ENCODE data around the gene NR6A1. TPM values are rescaled to one million over a fixed set of nuclear protein-coding genes. Genes with fewer than 3 reads are reported as not detected.

The NR6A1 gene
- total and polyA plus RNA-seq, 2 experiments from 2014 or later: 44.2 to 139 TPM

DNA sequence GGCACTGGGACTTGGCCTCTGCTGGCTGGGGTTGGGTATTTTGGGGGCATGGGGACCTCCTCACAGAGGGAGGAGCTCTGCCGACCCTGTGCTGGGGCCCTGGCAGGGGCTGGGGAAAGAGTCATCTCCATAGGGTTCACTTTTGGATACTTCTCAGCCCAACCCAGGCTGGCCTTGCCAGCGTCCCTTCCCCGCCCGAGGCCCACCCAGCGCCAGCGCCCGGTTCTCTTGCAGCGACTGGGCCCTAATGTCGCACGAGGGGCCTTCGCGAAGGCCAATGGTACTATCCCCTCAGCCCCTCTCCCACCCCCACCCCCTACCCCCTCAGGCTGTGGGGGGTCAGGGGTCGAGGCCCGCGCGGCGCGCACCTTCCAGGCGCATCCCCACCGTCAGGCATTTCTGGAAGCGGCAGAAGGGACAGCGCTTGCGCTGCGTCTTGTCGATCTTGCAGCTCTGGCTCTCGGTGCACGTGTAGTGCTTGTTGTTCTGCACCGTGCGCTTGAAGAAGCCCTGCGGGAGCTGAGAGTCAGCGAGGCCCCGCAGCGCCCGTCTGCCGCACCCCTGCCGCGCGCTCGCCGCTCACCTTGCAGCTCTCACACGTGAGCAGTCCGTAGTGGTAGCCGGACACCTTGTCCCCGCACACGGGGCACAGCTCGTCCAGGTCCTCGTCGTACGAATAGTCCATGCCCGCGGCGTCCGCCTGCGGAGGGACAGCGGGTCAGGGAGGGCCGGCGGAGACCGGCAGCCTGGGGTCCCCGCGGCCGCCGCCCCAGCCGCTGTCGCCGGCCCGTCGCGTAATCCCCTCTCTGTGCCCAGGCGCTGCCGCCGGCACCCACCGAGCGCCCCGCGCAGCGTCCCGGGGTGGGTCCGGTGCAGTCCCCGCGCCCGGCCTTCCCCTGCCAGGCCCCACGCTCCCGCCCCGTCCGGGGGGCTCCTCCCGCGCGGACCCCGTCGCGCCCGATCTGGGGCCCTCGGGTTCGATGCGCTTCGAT lies 268.1 kb downstream of the NR6A1 start:
- Histone ChIP-seq H3K79me2 (replicated peaks; ENCODE audit: insufficient read depth) (no peaks in the 10 kb centered on the region), H3K36me3 (ENCODE audit: insufficient read depth) (no peaks in the 10 kb centered on the region), H4K20me1 (replicated peaks; ENCODE audit: insufficient read depth) (no peaks in the 10 kb centered on the region; the same call in 1 of the 2 replicates), H2AFZ (peak overlapping the region; percentile 97), H3F3A (replicated peaks; ENCODE audit: low read depth) (0 out of 2 replicates have a peak, but pooled peaks cover 3% of the 10 kb centered on the region), H3K4me1 (ENCODE audit: insufficient read depth) (peaks cover 7% of the 10 kb centered on the region; the same call in 1 of the 2 replicates), H3K9me2 (ENCODE audit: insufficient read depth) (no peaks in the 10 kb centered on the region), H3K27me3 (ENCODE audit: insufficient read depth) (peaks cover 62% of the 10 kb centered on the region), H3K4me3 (peak overlapping the region; percentile 57), H3K27ac (ENCODE audit: low read depth) (no peak overlapping the region), H3K4me2 (peak overlapping the region; percentile 83)
- DNase-seq (ENCODE audit: low spot score) (peak; percentile 74), ATAC-seq (peak; percentile 24)
- Mint-ChIP-seq H3K4me1 (peaks cover 19% of the 10 kb centered on the region), H3K9me3 (peaks cover 3% of the 10 kb centered on the region; the same call in 2 of the 3 replicates), H3K27me3 (ENCODE audit: insufficient read depth, low read depth, poor library complexity) (peaks cover 53% of the 10 kb centered on the region), H3K4me3 (peak overlapping the region; percentile 75), H3K27ac (no peak overlapping the region), H3K36me3 (ENCODE audit: low read depth) (no peaks in the 10 kb centered on the region; the same call in 2 of the 3 replicates)
- TF ChIP-seq EZH2 (IDR thresholded peaks at IDR 0.05; ENCODE audit: low read depth, unreplicated experiment): peak; percentile 57
- peak; percentile 84 for TF ChIP-seq EZH2phosphoT487 (IDR thresholded peaks at IDR 0.05; ENCODE audit: unreplicated experiment)
- no peak for TF ChIP-seq ETS1 (IDR thresholded peaks at IDR 0.05)

DNA sequence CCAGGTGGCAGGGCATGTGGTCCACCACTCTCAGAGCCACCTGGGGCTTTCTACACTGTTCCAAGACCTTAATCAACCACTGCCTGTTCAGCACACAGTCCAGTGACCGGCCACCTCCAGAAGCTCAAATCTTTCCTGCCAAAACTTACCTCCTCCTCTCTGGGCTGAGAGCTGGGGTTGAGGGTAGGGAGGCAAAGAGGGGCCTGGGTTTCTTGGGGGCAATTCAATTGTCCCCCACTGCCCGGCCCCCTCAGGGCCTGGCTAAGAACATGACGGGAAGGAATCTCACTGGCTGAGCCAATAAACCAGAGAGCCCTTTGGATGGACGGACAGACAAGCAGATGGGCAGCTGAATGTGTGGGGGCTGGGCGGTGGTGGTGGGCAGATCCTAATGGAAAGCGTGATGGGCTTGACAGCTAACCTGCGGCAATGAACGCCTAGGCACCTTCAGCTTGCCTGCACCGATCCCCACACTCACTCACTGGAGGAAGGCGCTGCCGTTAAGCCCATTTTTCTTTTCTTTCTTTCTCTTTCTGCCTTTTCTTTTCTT lies 269.3 kb downstream of the NR6A1 start:
- Histone ChIP-seq H3K79me2 (replicated peaks; ENCODE audit: insufficient read depth) (no peaks in the 10 kb centered on the region), H3K4me3 (no peak overlapping the region), H3K36me3 (ENCODE audit: insufficient read depth) (no peaks in the 10 kb centered on the region), H3F3A (replicated peaks; ENCODE audit: low read depth) (0 out of 2 replicates have a peak, but pooled peaks cover 3% of the 10 kb centered on the region), H3K27me3 (ENCODE audit: insufficient read depth) (peaks cover 60% of the 10 kb centered on the region), H3K4me1 (ENCODE audit: insufficient read depth) (peaks cover 7% of the 10 kb centered on the region; the same call in 1 of the 2 replicates), H3K27ac (ENCODE audit: low read depth) (no peak overlapping the region), H4K20me1 (replicated peaks; ENCODE audit: insufficient read depth) (no peaks in the 10 kb centered on the region; the same call in 1 of the 2 replicates), H3K4me2 (no peak overlapping the region), H2AFZ (no peak overlapping the region), H3K9me2 (ENCODE audit: insufficient read depth) (no peaks in the 10 kb centered on the region)
- TF ChIP-seq ZNF114 (CRISPR knock-in tag; IDR thresholded peaks at IDR 0.05): no peak
- no peak for TF ChIP-seq EZH2 (IDR thresholded peaks at IDR 0.05; ENCODE audit: low read depth, unreplicated experiment)
- no peak for TF ChIP-seq NANOG (IDR thresholded peaks at IDR 0.05; ENCODE audit: borderline replicate concordance)
- TF ChIP-seq ETS1 (IDR thresholded peaks at IDR 0.05): no peak
- TF ChIP-seq POLR2AphosphoS5 (IDR thresholded peaks at IDR 0.05; ENCODE audit: low read depth): no peak
- no peak for TF ChIP-seq STAT1 (IDR thresholded peaks at IDR 0.05; ENCODE audit: unreplicated experiment)
- no peak for TF ChIP-seq ZNF331 (CRISPR knock-in tag; IDR thresholded peaks at IDR 0.05; ENCODE audit: low read depth)
- DNase-seq (ENCODE audit: low spot score) (no peak), ATAC-seq (no peak)
- Mint-ChIP-seq H3K4me3 (no peak overlapping the region), H3K27me3 (ENCODE audit: insufficient read depth, low read depth, poor library complexity) (peaks cover 53% of the 10 kb centered on the region), H3K27ac (no peak overlapping the region), H3K4me1 (peaks cover 21% of the 10 kb centered on the region), H3K36me3 (ENCODE audit: low read depth) (no peaks in the 10 kb centered on the region; the same call in 2 of the 3 replicates), H3K9me3 (peaks cover 3% of the 10 kb centered on the region; the same call in 2 of the 3 replicates)
